CD14-positive monocyte (primary cell): Measurements from ENCODE around the gene TOGARAM1. TPM values are rescaled to one million over a fixed set of nuclear protein-coding genes. Genes with fewer than 3 reads are reported as not detected.

Experiments
- DNase-seq, 3 donors: peaks; one replicate each; pipeline ENCODE4 v3.0.0-alpha.2; 2011 to 2022
- H2AFZ ChIP-seq: 2 replicates; pipeline ENCODE4 v1.6.0; 2012; ENCODE audit warnings: mild to moderate bottlenecking, low read depth, low read length, inconsistent platforms; ENCODE audit not compliant: insufficient read depth, poor library complexity, severe bottlenecking
- H3K27ac ChIP-seq, 2 donors: 1 replicate in 1 of 2; 2 replicates in 1 of 2; pipeline ENCODE4 v1.5.1; 2012 to 2013; ENCODE audit warnings: low read length in 2 of 2, control low read depth in 1 of 2, inconsistent platforms in 1 of 2, low read depth in 1 of 2, mild to moderate bottlenecking in 1 of 2
- H3K27me3 ChIP-seq, 2 donors: one replicate each; pipeline versions ENCODE4 v1.6.0 to v1.6.1; 2011 to 2013; ENCODE audit warnings: low read length in 2 of 2; ENCODE audit not compliant: control insufficient read depth in 2 of 2, insufficient read depth in 2 of 2
- H3K36me3 ChIP-seq, 2 donors: replicated peaks in 1 of 2; 1 replicate in 1 of 2; 2 replicates in 1 of 2; pipeline versions ENCODE4 v1.5.1 to v1.6.1; 2012 to 2013; ENCODE audit warnings: low read length in 2 of 2, control low read depth in 1 of 2, inconsistent platforms in 1 of 2, mild to moderate bottlenecking in 1 of 2; ENCODE audit not compliant: insufficient read depth in 2 of 2, control insufficient read depth in 1 of 2
- H3K4me1 ChIP-seq, 2 donors: 1 replicate in 1 of 2; 2 replicates in 1 of 2; pipeline versions ENCODE4 v1.5.1 to v1.6.1; 2012 to 2013; ENCODE audit warnings: low read length in 2 of 2, control low read depth in 1 of 2, inconsistent platforms in 1 of 2, mild to moderate bottlenecking in 1 of 2, moderate library complexity in 1 of 2; ENCODE audit not compliant: insufficient read depth in 2 of 2, control insufficient read depth in 1 of 2
- H3K4me2 ChIP-seq: replicated peaks from 2 replicates; pipeline ENCODE3; 2012; ENCODE audit warnings: low read length, moderate library complexity, mild to moderate bottlenecking; ENCODE audit not compliant: poor library complexity, severe bottlenecking; ENCODE audit errors: extremely low read depth
- H3K4me3 ChIP-seq, 3 experiments: fragments of 200-600 bp in 1 of 3; sonication (generic) in 1 of 3; replicated peaks in 1 of 3; 1 replicate in 2 of 3; 2 replicates in 1 of 3; pipeline ENCODE4 v1.5.1; 2011 to 2013; ENCODE audit warnings: low read length in 3 of 3, mild to moderate bottlenecking in 3 of 3, control low read depth in 2 of 3, low read depth in 2 of 3, inconsistent platforms in 1 of 3, moderate library complexity in 1 of 3
- H3K79me2 ChIP-seq: 2 replicates; pipeline ENCODE4 v1.6.0; 2012; ENCODE audit warnings: mild to moderate bottlenecking, control low read depth, inconsistent platforms, low read length, moderate library complexity; ENCODE audit not compliant: insufficient read depth
- H3K9ac ChIP-seq: 2 replicates; pipeline ENCODE4 v1.6.0; 2017; ENCODE audit warnings: low read length, mild to moderate bottlenecking; ENCODE audit not compliant: insufficient read depth, poor library complexity, severe bottlenecking
- H3K9me3 ChIP-seq, 2 donors: replicated peaks in 1 of 2; 1 replicate in 1 of 2; 2 replicates in 1 of 2; pipeline versions ENCODE4 v1.5.1 to v1.6.1; 2012 to 2013; ENCODE audit warnings: low read length in 2 of 2, control low read depth in 1 of 2; ENCODE audit not compliant: control insufficient read depth in 1 of 2, insufficient read depth in 1 of 2
- H4K20me1 ChIP-seq: 2 replicates; pipeline ENCODE4 v1.6.0; 2012; ENCODE audit warnings: mild to moderate bottlenecking, low read length, control low read depth, moderate library complexity; ENCODE audit not compliant: insufficient read depth
- H3K27ac Mint-ChIP-seq, 7 donors: one replicate each; pipeline ENCODE4 v1.8.0; 2020; ENCODE audit warnings: mild to moderate bottlenecking in 7 of 7, mixed read lengths in 7 of 7, moderate library complexity in 6 of 7, inconsistent platforms in 2 of 7
- H3K27me3 Mint-ChIP-seq, 3 donors: one replicate each; pipeline ENCODE4 v1.8.0; 2021 to 2022; ENCODE audit warnings: low read depth in 3 of 3, mild to moderate bottlenecking in 3 of 3, mixed read lengths in 3 of 3, moderate library complexity in 3 of 3, inconsistent platforms in 1 of 3
- H3K36me3 Mint-ChIP-seq, 2 donors: one replicate each; pipeline ENCODE4 v1.8.0; 2020; ENCODE audit warnings: mixed read lengths in 2 of 2, inconsistent platforms in 1 of 2, mild to moderate bottlenecking in 1 of 2
- H3K4me1 Mint-ChIP-seq: one replicate; pipeline ENCODE4 v1.8.0; 2020; ENCODE audit warnings: mild to moderate bottlenecking, mixed read lengths
- H3K4me3 Mint-ChIP-seq, 2 donors: one replicate each; pipeline ENCODE4 v1.8.0; 2020; ENCODE audit warnings: mild to moderate bottlenecking in 2 of 2, mixed read lengths in 2 of 2, moderate library complexity in 1 of 2
- H3K9me3 Mint-ChIP-seq, 7 donors: one replicate each; pipeline ENCODE4 v1.8.0; 2020 to 2022; ENCODE audit warnings: mixed read lengths in 7 of 7, mild to moderate bottlenecking in 6 of 7, moderate library complexity in 6 of 7, inconsistent platforms in 2 of 7
- CTCF ChIP-seq: fragments of 200-600 bp; IDR thresholded peaks from one replicate; pipeline ENCODE4 v1.8.0; 2022; ENCODE audit warnings: antibody characterized with exemption, mild to moderate bottlenecking
- WGBS: methylation state at CpG from one replicate; pipeline ENCODE4 v1.1.5; 2013; ENCODE audit warnings: missing lambda C conversion rate; ENCODE audit not compliant: insufficient coverage; 5-methylcytosine and 5-hydroxymethylcytosine counted together
- intact Hi-C, 2 donors: fragments of 100-400 bp; cut with micrococcal nuclease; formaldehyde crosslinking; loops; one replicate each; pipeline versions ENCODE4 v1.15.0 to v1.15.1; 2023
- polyA plus RNA-seq, 3 donors: library from polyadenylated mRNA; depleted of rRNA in 1 of 3; unstranded in 2 of 3; stranded (reverse) in 1 of 3; fragments of 300-500 nt in 2 of 3; fragments of >200 nt in 1 of 3; fragmentation: Illumina TruSeq in 2 of 3; gene quantifications; 1 replicate in 2 of 3; 2 replicates in 1 of 3; pipeline ENCODE4 v1.2.3, GENCODE V29; 2012 to 2021

TOGARAM1 gene
- polyA plus RNA-seq, 3 donors = 2.6 to 3.8 (median 3.4) TPM

GRCh38 chr14:45044638-45045037 lies 82.6 kb downstream of the TOGARAM1 start:
- H3K27me3 Mint-ChIP-seq = no peaks in the 10 kb centered on the region
- Histone ChIP-seq H3K36me3 (peaks cover 0 to 23% of the 10 kb centered on the region in 2 donors), H4K20me1 (no peaks in the 10 kb centered on the region), H3K9me3 (peaks cover 0 to 2% of the 10 kb centered on the region in 2 donors), H3K27ac (no peak overlapping the region), H3K4me3 (no peak overlapping the region), H3K9ac (no peak overlapping the region), H3K4me2 (no peak overlapping the region), H3K4me1 (peaks cover 0 to 3% of the 10 kb centered on the region in 2 donors), H3K79me2 (no peaks in the 10 kb centered on the region), H2AFZ (no peak overlapping the region), H3K27me3 (no peaks in the 10 kb centered on the region)
- H3K36me3 Mint-ChIP-seq = peaks cover 12 to 24% of the 10 kb centered on the region in 2 donors
- peaks cover 0 to 4% (median 0%) of the 10 kb centered on the region in 7 donors for H3K9me3 Mint-ChIP-seq
- H3K27ac Mint-ChIP-seq = no peak overlapping the region
- no peak overlapping the region for H3K4me3 Mint-ChIP-seq
- WGBS = 100% methylated on average over 1 of the region's 5 CpGs
- TF ChIP-seq CTCF = no peak
- peaks cover 5% of the 10 kb centered on the region for H3K4me1 Mint-ChIP-seq
- DNase-seq = no peak
- intact Hi-C loops = no loop called here

GRCh38 chr14:45048385-45048784 lies 86.4 kb downstream of the TOGARAM1 start:
- no peak for DNase-seq
- Histone ChIP-seq H3K9me3 (no peaks in the 10 kb centered on the region), H3K9ac (no peak overlapping the region), H4K20me1 (no peaks in the 10 kb centered on the region), H3K79me2 (no peaks in the 10 kb centered on the region), H3K4me2 (no peak overlapping the region), H2AFZ (no peak overlapping the region), H3K27me3 (no peaks in the 10 kb centered on the region), H3K36me3 (peaks cover 3 to 36% of the 10 kb centered on the region in 2 donors), H3K4me3 (no peak overlapping the region), H3K4me1 (peaks cover 0 to 3% of the 10 kb centered on the region in 2 donors), H3K27ac (no peak overlapping the region)
- no CpG with 5 or more reads among the region's 2 CpGs for WGBS
- peaks cover 0 to 4% (median 0%) of the 10 kb centered on the region in 7 donors for H3K9me3 Mint-ChIP-seq
- intact Hi-C loops = no loop called here
- no peak overlapping the region for H3K4me3 Mint-ChIP-seq
- no peaks in the 10 kb centered on the region for H3K27me3 Mint-ChIP-seq
- no peak for TF ChIP-seq CTCF
- H3K27ac Mint-ChIP-seq = no peak overlapping the region
- peaks cover 5% of the 10 kb centered on the region for H3K4me1 Mint-ChIP-seq
- peaks cover 18 to 34% of the 10 kb centered on the region in 2 donors for H3K36me3 Mint-ChIP-seq
